Neural progenitor cell (in vitro differentiated cells): ENCODE measurements around the gene NAGK. TPM values are rescaled to one million over a fixed set of nuclear protein-coding genes. Genes with fewer than 3 reads are reported as not detected.

ENCODE experiments used
- DNase-seq: peaks from one replicate; pipeline ENCODE4 v3.0.0-alpha.2; 2016; ENCODE audit warnings: low spot score
- H2AFZ ChIP-seq: fragments of 200-600 bp; sonication (generic); replicated peaks from 2 replicates; pipeline ENCODE4 v1.6.1; 2016; ENCODE audit warnings: antibody characterized with exemption
- H3F3A ChIP-seq: fragments of 200-600 bp; sonication (generic); 2 replicates; pipeline ENCODE4 v1.6.1; 2016; ENCODE audit warnings: antibody characterized with exemption, low read depth
- H3K27ac ChIP-seq: fragments of 200-600 bp; sonication (generic); 2 replicates; pipeline ENCODE4 v1.5.1; 2016; ENCODE audit warnings: mild to moderate bottlenecking
- H3K27me3 ChIP-seq: fragments of 200-600 bp; sonication (generic); 2 replicates; pipeline ENCODE4 v1.6.1; 2016; ENCODE audit warnings: mild to moderate bottlenecking, moderate library complexity
- H3K36me3 ChIP-seq: fragments of 200-600 bp; sonication (generic); 2 replicates; pipeline ENCODE4 v1.5.1; 2016
- H3K4me1 ChIP-seq: fragments of 200-600 bp; sonication (generic); 2 replicates; pipeline ENCODE4 v1.6.1; 2016; ENCODE audit warnings: mixed run types
- H3K4me2 ChIP-seq: fragments of 200-600 bp; sonication (generic); 2 replicates; pipeline ENCODE4 v1.6.1; 2016
- H3K4me3 ChIP-seq: fragments of 200-600 bp; sonication (generic); 2 replicates; pipeline ENCODE4 v1.5.1; 2016
- H3K79me2 ChIP-seq: fragments of 200-600 bp; sonication (generic); 2 replicates; pipeline ENCODE4 v1.6.1; 2016; ENCODE audit warnings: low read depth
- H3K9ac ChIP-seq: fragments of 200-600 bp; sonication (generic); 2 replicates; pipeline ENCODE4 v1.6.1; 2016
- H3K9me3 ChIP-seq: fragments of 200-600 bp; sonication (generic); 2 replicates; pipeline ENCODE4 v1.5.1; 2016; ENCODE audit warnings: low read depth
- H4K20me1 ChIP-seq: fragments of 200-600 bp; sonication (generic); 2 replicates; pipeline ENCODE4 v1.6.1; 2016; ENCODE audit warnings: low read depth
- H3K27ac Mint-ChIP-seq: 3 replicates; pipeline ENCODE4 v1.8.0; 2021; ENCODE audit warnings: mixed read lengths
- H3K27me3 Mint-ChIP-seq: 2 replicates; pipeline ENCODE4 v1.8.0; 2022; ENCODE audit warnings: low read depth, mild to moderate bottlenecking, inconsistent platforms, moderate library complexity, mixed read lengths; ENCODE audit not compliant: insufficient read depth
- H3K36me3 Mint-ChIP-seq: 3 replicates; pipeline ENCODE4 v1.8.0; 2021; ENCODE audit warnings: mixed read lengths
- H3K4me1 Mint-ChIP-seq: 3 replicates; pipeline ENCODE4 v1.8.0; 2021; ENCODE audit warnings: mixed read lengths
- H3K4me3 Mint-ChIP-seq: 3 replicates; pipeline ENCODE4 v1.8.0; 2021; ENCODE audit warnings: mild to moderate bottlenecking, moderate library complexity, mixed read lengths
- H3K9me3 Mint-ChIP-seq: 3 replicates; pipeline ENCODE4 v1.8.0; 2020; ENCODE audit warnings: mixed read lengths
- CTCF ChIP-seq: fragments of 200-600 bp; sonication (generic); IDR thresholded peaks from 2 replicates; pipeline ENCODE4 v1.5.1; 2017; ENCODE audit warnings: antibody characterized with exemption, mild to moderate bottlenecking
- EZH2 ChIP-seq: fragments of 200-600 bp; sonication (generic); IDR thresholded peaks from 2 replicates; pipeline ENCODE4 v1.6.1; 2017; ENCODE audit warnings: antibody characterized with exemption, mild to moderate bottlenecking, moderate library complexity
- EZH2phosphoT487 ChIP-seq: fragments of 200-600 bp; sonication (generic); IDR thresholded peaks from 2 replicates; pipeline ENCODE4 v1.6.1; 2017; ENCODE audit warnings: antibody characterized with exemption
- total RNA-seq: library from RNA; depleted of rRNA; stranded (reverse); fragments of >200 nt; gene quantifications from 2 replicates; pipeline ENCODE4 v1.2.3, GENCODE V29; 2015; ENCODE audit warnings: low replicate concordance

NAGK gene
- total RNA-seq, 1 donor from 2014 or later: 18.4 TPM

GRCh38 chr2:71108091-71108490 lies 39.6 kb downstream of the NAGK start:
- TF ChIP-seq CTCF (no peak), EZH2 (no peak), EZH2phosphoT487 (no peak)
- Histone ChIP-seq H2AFZ (no peak overlapping the region), H3K36me3 (no peaks in the 10 kb centered on the region), H3K4me3 (no peak overlapping the region), H3K79me2 (no peaks in the 10 kb centered on the region), H3K4me2 (no peak overlapping the region), H3K27me3 (no peaks in the 10 kb centered on the region), H3K4me1 (no peaks in the 10 kb centered on the region), H3K27ac (no peak overlapping the region), H3K9ac (no peak overlapping the region), H3K9me3 (no peaks in the 10 kb centered on the region), H4K20me1 (no peaks in the 10 kb centered on the region), H3F3A (no peaks in the 10 kb centered on the region)
- no peak for DNase-seq
- H3K27ac Mint-ChIP-seq: no peak overlapping the region
- H3K36me3 Mint-ChIP-seq: peaks cover 8% of the 10 kb centered on the region
- H3K27me3 Mint-ChIP-seq: peaks cover 3% of the 10 kb centered on the region
- no peaks in the 10 kb centered on the region for H3K4me1 Mint-ChIP-seq
- H3K9me3 Mint-ChIP-seq: peaks cover 3% of the 10 kb centered on the region
- no peak overlapping the region for H3K4me3 Mint-ChIP-seq

- Histone ChIP-seq H3K79me2 (no peaks in the 10 kb centered on the region), H3K27ac (no peak overlapping the region), H3K4me2 (no peak overlapping the region), H3K4me3 (no peak overlapping the region), H3K4me1 (no peaks in the 10 kb centered on the region), H3F3A (no peaks in the 10 kb centered on the region), H4K20me1 (no peaks in the 10 kb centered on the region), H3K27me3 (no peaks in the 10 kb centered on the region), H3K36me3 (no peaks in the 10 kb centered on the region), H3K9me3 (no peaks in the 10 kb centered on the region), H3K9ac (no peak overlapping the region), H2AFZ (no peak overlapping the region)
- peaks cover 14% of the 10 kb centered on the region for H3K36me3 Mint-ChIP-seq
- no peak overlapping the region for H3K27ac Mint-ChIP-seq
- H3K9me3 Mint-ChIP-seq: no peaks in the 10 kb centered on the region
- no peaks in the 10 kb centered on the region for H3K4me1 Mint-ChIP-seq
- H3K27me3 Mint-ChIP-seq: no peaks in the 10 kb centered on the region
- H3K4me3 Mint-ChIP-seq: no peak overlapping the region
- no peak for TF ChIP-seq CTCF
- TF ChIP-seq EZH2phosphoT487: no peak
- DNase-seq: no peak
Observed at GRCh38 chr2:71113843-71114242, 45.4 kb downstream of the NAGK start.

- Histone ChIP-seq H3K9me3 (no peaks in the 10 kb centered on the region), H2AFZ (no peak overlapping the region), H3K36me3 (no peaks in the 10 kb centered on the region), H4K20me1 (no peaks in the 10 kb centered on the region), H3K27ac (no peak overlapping the region), H3K79me2 (no peaks in the 10 kb centered on the region), H3K4me2 (no peak overlapping the region), H3K27me3 (no peaks in the 10 kb centered on the region), H3K9ac (no peak overlapping the region), H3F3A (no peaks in the 10 kb centered on the region), H3K4me3 (no peak overlapping the region), H3K4me1 (no peaks in the 10 kb centered on the region)
- DNase-seq: no peak
- TF ChIP-seq EZH2phosphoT487 (no peak), EZH2 (no peak), CTCF (no peak)
- Mint-ChIP-seq H3K9me3 (no peaks in the 10 kb centered on the region), H3K36me3 (peaks cover 12% of the 10 kb centered on the region), H3K27ac (no peak overlapping the region), H3K4me1 (no peaks in the 10 kb centered on the region), H3K4me3 (no peak overlapping the region), H3K27me3 (no peaks in the 10 kb centered on the region)
Observed at GRCh38 chr2:71117063-71117462, 48.6 kb downstream of the NAGK start.

DNA sequence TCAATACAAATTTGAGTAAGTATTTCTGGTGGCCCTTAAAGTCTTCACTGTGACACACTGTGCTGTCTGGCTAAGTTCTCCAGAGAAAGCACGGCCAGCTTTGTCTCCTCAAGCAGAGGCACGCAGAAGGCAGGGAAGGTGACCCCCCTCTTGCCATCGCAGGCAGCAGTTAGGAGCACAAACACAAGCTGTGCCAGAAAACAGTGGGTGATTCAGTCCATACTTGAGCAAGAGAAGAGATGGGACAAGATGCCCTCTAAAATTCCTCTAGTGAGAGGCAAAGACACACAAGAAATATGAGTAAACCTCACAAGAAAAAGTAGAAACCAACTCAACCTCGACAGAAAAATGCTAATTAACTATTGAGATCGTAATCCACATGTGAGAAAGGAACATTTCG lies 51.7 kb downstream of the NAGK start:
- Histone ChIP-seq H3K9ac (no peak overlapping the region), H2AFZ (no peak overlapping the region), H3K36me3 (no peaks in the 10 kb centered on the region), H3K4me3 (no peak overlapping the region), H3K4me1 (no peaks in the 10 kb centered on the region), H3K4me2 (no peak overlapping the region), H3K79me2 (no peaks in the 10 kb centered on the region), H3F3A (no peaks in the 10 kb centered on the region), H3K9me3 (no peaks in the 10 kb centered on the region), H4K20me1 (no peaks in the 10 kb centered on the region), H3K27ac (no peak overlapping the region), H3K27me3 (no peaks in the 10 kb centered on the region)
- H3K9me3 Mint-ChIP-seq: no peaks in the 10 kb centered on the region
- no peak for DNase-seq
- peaks cover 11% of the 10 kb centered on the region for H3K36me3 Mint-ChIP-seq
- TF ChIP-seq EZH2phosphoT487: no peak
- TF ChIP-seq CTCF: no peak
- no peak for TF ChIP-seq EZH2
- H3K27me3 Mint-ChIP-seq: no peaks in the 10 kb centered on the region
- H3K4me3 Mint-ChIP-seq: no peak overlapping the region
- no peak overlapping the region for H3K27ac Mint-ChIP-seq
- no peaks in the 10 kb centered on the region for H3K4me1 Mint-ChIP-seq
